HepG2 (cell line): ENCODE measurements around the gene SELENOI. TPM values are rescaled to one million over a fixed set of nuclear protein-coding genes. Genes with fewer than 3 reads are reported as not detected.

ENCODE experiments used
- CBX5 ChIP-seq: sonication (generic); formaldehyde crosslinking; IDR thresholded peaks from 2 replicates; pipeline ENCODE4 v1.4.0; 2020; ENCODE audit warnings: missing genetic modification reagents, borderline replicate concordance
- MIXL1 ChIP-seq: IDR thresholded peaks from 2 replicates; pipeline ENCODE4 v1.6.1; 2016
- SOX6 ChIP-seq, 2 experiments: fragments of 450-650 bp in 1 of 2; sonication (generic) in 1 of 2; formaldehyde crosslinking in 1 of 2; IDR thresholded peaks; 2 replicates each; pipeline versions ENCODE4 v1.4.0 to v1.6.1; 2017 to 2020; ENCODE audit warnings: antibody characterized with exemption in 1 of 2, mild to moderate bottlenecking in 1 of 2, missing genetic modification reagents in 1 of 2
- TEAD3 ChIP-seq: optimal IDR thresholded peaks from 2 replicates; pipeline ENCODE3; 2016; ENCODE audit warnings: borderline replicate concordance
- XRCC5 ChIP-seq: fragments of 200-400 bp; formaldehyde crosslinking; optimal IDR thresholded peaks from 2 replicates; pipeline ENCODE3; 2017; ENCODE audit warnings: mild to moderate bottlenecking, low read length
- ZBTB33 ChIP-seq: sonication (generic); formaldehyde crosslinking; IDR thresholded peaks from 2 replicates; pipeline ENCODE4 v1.4.0; 2020; ENCODE audit warnings: missing genetic modification reagents
- ZBTB38 ChIP-seq: sonication (generic); formaldehyde crosslinking; IDR thresholded peaks from 2 replicates; pipeline ENCODE4 v1.5.1; 2020; ENCODE audit warnings: mild to moderate bottlenecking, missing genetic modification reagents
- ZNF296 ChIP-seq: sonication (generic); formaldehyde crosslinking; conservative IDR thresholded peaks from 2 replicates; pipeline ENCODE4 v1.5.0; 2020; ENCODE audit warnings: mild to moderate bottlenecking, missing genetic modification reagents
- ZNF547 ChIP-seq: sonication (generic); formaldehyde crosslinking; IDR thresholded peaks from 2 replicates; pipeline ENCODE4 v1.5.1; 2020; ENCODE audit warnings: mild to moderate bottlenecking, missing genetic modification reagents
- ZNF564 ChIP-seq: sonication (generic); formaldehyde crosslinking; IDR thresholded peaks from 2 replicates; pipeline ENCODE4 v1.8.1; 2023; ENCODE audit warnings: mild to moderate bottlenecking, missing genetic modification reagents
- ZNF589 ChIP-seq: sonication (generic); formaldehyde crosslinking; conservative IDR thresholded peaks from 2 replicates; pipeline ENCODE4 v1.8.0; 2022; ENCODE audit warnings: mild to moderate bottlenecking, moderate library complexity, missing genetic modification reagents
- ZNF639 ChIP-seq: conservative IDR thresholded peaks from 2 replicates; pipeline ENCODE4 v1.6.1; 2018; ENCODE audit warnings: missing genetic modification reagents
- ZNF839 ChIP-seq: sonication (generic); formaldehyde crosslinking; IDR thresholded peaks from 2 replicates; pipeline ENCODE4 v1.4.0; 2020; ENCODE audit warnings: missing genetic modification reagents, mild to moderate bottlenecking, borderline replicate concordance
- ZNF878 ChIP-seq: sonication (generic); formaldehyde crosslinking; IDR thresholded peaks from 2 replicates; pipeline ENCODE4 v1.8.1; 2023; ENCODE audit warnings: mild to moderate bottlenecking, missing genetic modification reagents, moderate library complexity
- ZNF891 ChIP-seq: sonication (generic); formaldehyde crosslinking; IDR thresholded peaks from 2 replicates; pipeline ENCODE4 v1.5.0; 2020; ENCODE audit warnings: mild to moderate bottlenecking, missing genetic modification reagents
- ZSCAN20 ChIP-seq: sonication (generic); formaldehyde crosslinking; IDR thresholded peaks from 2 replicates; pipeline ENCODE4 v1.4.0; 2020; ENCODE audit warnings: missing genetic modification reagents, mild to moderate bottlenecking, borderline replicate concordance
- ZSCAN22 ChIP-seq: sonication (generic); formaldehyde crosslinking; IDR thresholded peaks from 2 replicates; pipeline ENCODE4 v1.4.0; 2020; ENCODE audit warnings: mild to moderate bottlenecking, missing genetic modification reagents
- ZZZ3 ChIP-seq: sonication (generic); formaldehyde crosslinking; IDR thresholded peaks from 2 replicates; pipeline ENCODE4 v1.4.0; 2020; ENCODE audit warnings: missing genetic modification reagents, mild to moderate bottlenecking, borderline replicate concordance
- polyA plus RNA-seq, 8 experiments: library from polyadenylated mRNA; depleted of rRNA in 3 of 8; stranded (reverse) in 7 of 8; unstranded in 1 of 8; fragments of >200 nt; fragmentation: Illumina TruSeq in 4 of 8; extraction: Trizol in 4 of 8; gene quantifications; 2 replicates each; pipeline versions ENCODE4 v1.2.1 to v1.2.3, GENCODE V29; 2011 to 2016; ENCODE audit warnings: low read depth in 4 of 8, missing spikeins in 1 of 8, mixed read lengths in 1 of 8; ENCODE audit not compliant: insufficient read depth in 1 of 8
- total RNA-seq, 5 experiments: library from RNA; depleted of rRNA; stranded (reverse); fragments of >200 nt; fragmentation: Illumina TruSeq; extraction: Trizol; gene quantifications; 2 replicates each; pipeline ENCODE4 v1.2.3, GENCODE V29; 2016; ENCODE audit warnings: low read depth in 1 of 5
- TF ChIP-seq, protein P1 (sequence below): IDR thresholded peaks from 2 replicates; pipeline ENCODE4 v1.6.1; 2016
- TF ChIP-seq, protein P2 (sequence below): IDR thresholded peaks from 2 replicates; pipeline ENCODE4 v1.6.1; 2016
- TF ChIP-seq, protein P3 (sequence below): sonication (generic); formaldehyde crosslinking; IDR thresholded peaks from 2 replicates; pipeline ENCODE4 v1.8.0; 2022; ENCODE audit warnings: missing genetic modification reagents, mild to moderate bottlenecking, moderate library complexity, borderline replicate concordance

SELENOI gene
- total and polyA plus RNA-seq, 2 of the 13 experiments (the other 11 are each of a cell fraction or from before 2014, with no cell fraction given), result 27.7 to 60.3 TPM

GRCh38 chr2:26345545-26346453 is at the start of gene SELENOI (continued):
- peak; percentile 76; the same call in 1 of the 2 replicates for TF ChIP-seq ZNF891 (CRISPR knock-in tag)
- peak; percentile 57; the same call in 1 of the 2 replicates for TF ChIP-seq ZSCAN22
- 0 out of 2 replicates have a peak, but pooled peaks have one; percentile 15 for TF ChIP-seq ZNF547 (CRISPR knock-in tag)
- peak; percentile 75; the same call in 1 of the 2 replicates for TF ChIP-seq ZZZ3
- TF ChIP-seq, protein P1, sequence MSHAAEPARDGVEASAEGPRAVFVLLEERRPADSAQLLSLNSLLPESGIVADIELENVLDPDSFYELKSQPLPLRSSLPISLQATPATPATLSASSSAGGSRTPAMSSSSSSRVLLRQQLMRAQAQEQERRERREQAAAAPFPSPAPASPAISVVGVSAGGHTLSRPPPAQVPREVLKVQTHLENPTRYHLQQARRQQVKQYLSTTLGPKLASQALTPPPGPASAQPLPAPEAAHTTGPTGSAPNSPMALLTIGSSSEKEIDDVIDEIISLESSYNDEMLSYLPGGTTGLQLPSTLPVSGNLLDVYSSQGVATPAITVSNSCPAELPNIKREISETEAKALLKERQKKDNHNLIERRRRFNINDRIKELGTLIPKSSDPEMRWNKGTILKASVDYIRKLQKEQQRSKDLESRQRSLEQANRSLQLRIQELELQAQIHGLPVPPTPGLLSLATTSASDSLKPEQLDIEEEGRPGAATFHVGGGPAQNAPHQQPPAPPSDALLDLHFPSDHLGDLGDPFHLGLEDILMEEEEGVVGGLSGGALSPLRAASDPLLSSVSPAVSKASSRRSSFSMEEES (CRISPR knock-in tag), result peak; percentile 69; the same call in 1 of the 2 replicates
- TF ChIP-seq ZBTB38, result peak; percentile 55; the same call in 1 of the 2 replicates
- no peak; the same call in 1 of the 2 replicates for TF ChIP-seq ZNF589 (CRISPR knock-in tag)
- TF ChIP-seq ZNF878 (CRISPR knock-in tag), result 0 out of 2 replicates have a peak, but pooled peaks have one; percentile 73
- TF ChIP-seq XRCC5, result peak; percentile 85
- TF ChIP-seq, protein P2, sequence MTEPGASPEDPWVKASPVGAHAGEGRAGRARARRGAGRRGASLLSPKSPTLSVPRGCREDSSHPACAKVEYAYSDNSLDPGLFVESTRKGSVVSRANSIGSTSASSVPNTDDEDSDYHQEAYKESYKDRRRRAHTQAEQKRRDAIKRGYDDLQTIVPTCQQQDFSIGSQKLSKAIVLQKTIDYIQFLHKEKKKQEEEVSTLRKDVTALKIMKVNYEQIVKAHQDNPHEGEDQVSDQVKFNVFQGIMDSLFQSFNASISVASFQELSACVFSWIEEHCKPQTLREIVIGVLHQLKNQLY (CRISPR knock-in tag), result peak; percentile 22; the same call in 1 of the 2 replicates
- no peak; the same call in 1 of the 2 replicates for TF ChIP-seq CBX5 (CRISPR knock-in tag)
- TF ChIP-seq ZNF296 (CRISPR knock-in tag), result peak; percentile 93; the same call in 1 of the 2 replicates
- peak; percentile 53 for TF ChIP-seq ZBTB33 (CRISPR knock-in tag)
- no peak; the same call in 1 of the 2 replicates for TF ChIP-seq ZNF639 (CRISPR knock-in tag)
- peak; percentile 30; the same call in 1 of the 2 replicates for TF ChIP-seq ZNF839 (CRISPR knock-in tag)
- peak; percentile 79; the same call in 1 of the 2 replicates for TF ChIP-seq ZSCAN20
- TF ChIP-seq, protein P3, sequence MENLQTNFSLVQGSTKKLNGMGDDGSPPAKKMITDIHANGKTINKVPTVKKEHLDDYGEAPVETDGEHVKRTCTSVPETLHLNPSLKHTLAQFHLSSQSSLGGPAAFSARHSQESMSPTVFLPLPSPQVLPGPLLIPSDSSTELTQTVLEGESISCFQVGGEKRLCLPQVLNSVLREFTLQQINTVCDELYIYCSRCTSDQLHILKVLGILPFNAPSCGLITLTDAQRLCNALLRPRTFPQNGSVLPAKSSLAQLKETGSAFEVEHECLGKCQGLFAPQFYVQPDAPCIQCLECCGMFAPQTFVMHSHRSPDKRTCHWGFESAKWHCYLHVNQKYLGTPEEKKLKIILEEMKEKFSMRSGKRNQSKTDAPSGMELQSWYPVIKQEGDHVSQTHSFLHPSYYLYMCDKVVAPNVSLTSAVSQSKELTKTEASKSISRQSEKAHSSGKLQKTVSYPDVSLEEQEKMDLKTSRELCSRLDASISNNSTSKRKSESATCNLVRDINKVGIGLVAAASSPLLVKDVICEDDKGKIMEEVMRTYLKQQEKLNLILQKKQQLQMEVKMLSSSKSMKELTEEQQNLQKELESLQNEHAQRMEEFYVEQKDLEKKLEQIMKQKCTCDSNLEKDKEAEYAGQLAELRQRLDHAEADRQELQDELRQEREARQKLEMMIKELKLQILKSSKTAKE (CRISPR knock-in tag), result no peak
- TF ChIP-seq SOX6 (IDR thresholded peaks at IDR 0.05), result no peak
- TF ChIP-seq SOX6 (CRISPR knock-in tag; IDR thresholded peaks at IDR 0.05), result peak; percentile 76
- peak; percentile 74; the same call in 1 of the 2 replicates for TF ChIP-seq ZNF564 (CRISPR knock-in tag)
- TF ChIP-seq TEAD3, result peak; percentile 55
- peak; percentile 67 for TF ChIP-seq MIXL1 (CRISPR knock-in tag)
